ENCODE data around the gene ZSCAN12.
A peak's percentile ranks its signal among the peaks of the same experiment; 100 is the strongest.

Gene ZSCAN12

DNA sequence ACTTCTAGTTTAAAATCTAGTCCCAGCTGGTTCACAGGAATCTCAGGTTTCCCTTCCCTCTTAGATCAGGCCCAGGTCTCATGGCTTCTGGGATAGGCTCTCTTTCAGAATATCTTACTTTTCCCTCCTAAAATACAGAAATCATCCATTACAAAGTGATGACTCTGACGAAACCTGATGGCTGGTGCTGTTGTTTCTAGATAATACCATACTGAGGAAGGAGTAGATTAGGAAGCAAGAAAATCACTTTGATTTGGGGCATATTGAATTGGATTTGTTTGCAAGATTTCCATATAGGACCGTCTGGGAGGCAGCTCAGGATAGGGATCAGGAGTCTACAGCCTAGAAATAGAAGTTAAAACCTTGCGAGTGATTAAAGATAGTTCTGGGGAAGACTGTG lies 46.2 kb downstream of the ZSCAN12 start:
- DNase-seq, result no peak

DNA sequence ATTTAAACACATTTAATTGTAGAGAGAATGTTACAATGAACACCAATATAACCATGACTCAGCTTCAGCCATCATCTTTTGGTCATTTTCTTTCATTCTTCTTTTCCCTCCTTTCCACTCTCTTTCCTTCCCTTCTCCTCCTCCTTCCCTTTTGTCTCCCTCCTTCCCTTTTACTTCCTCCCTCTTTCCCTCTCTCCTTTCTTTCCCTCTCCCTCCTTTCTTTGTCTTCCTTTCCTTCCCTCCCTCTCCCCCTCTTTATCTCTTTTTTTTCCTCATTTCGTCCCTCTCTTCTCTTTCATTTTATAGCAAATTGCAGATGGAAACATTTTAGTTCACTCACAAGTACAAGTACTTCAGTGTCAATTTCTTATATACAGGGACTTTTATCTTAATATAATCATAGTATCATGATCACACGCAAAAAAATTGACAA lies 48.0 kb downstream of the ZSCAN12 start:
- no peak for DNase-seq

DNA sequence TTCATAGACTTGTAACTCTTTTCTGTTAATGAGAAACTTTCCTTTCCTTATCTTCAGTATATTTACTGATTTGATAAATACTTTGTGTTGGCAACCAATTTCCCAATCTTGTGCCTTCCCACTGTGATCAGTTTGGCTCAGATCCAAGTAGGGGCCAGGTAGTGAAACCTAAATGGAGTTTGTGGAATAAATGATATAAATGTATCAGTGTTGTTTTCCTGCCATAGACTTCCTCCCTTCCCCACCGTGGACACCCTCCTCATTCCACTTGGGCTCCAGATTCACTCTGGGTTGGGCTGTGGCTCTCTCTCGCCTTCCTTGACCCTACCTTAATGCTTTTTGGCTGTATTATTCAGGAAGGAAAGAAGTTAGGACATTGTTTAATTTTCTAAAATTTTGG lies 48.5 kb downstream of the ZSCAN12 start:
- DNase-seq, result no peak

DNA sequence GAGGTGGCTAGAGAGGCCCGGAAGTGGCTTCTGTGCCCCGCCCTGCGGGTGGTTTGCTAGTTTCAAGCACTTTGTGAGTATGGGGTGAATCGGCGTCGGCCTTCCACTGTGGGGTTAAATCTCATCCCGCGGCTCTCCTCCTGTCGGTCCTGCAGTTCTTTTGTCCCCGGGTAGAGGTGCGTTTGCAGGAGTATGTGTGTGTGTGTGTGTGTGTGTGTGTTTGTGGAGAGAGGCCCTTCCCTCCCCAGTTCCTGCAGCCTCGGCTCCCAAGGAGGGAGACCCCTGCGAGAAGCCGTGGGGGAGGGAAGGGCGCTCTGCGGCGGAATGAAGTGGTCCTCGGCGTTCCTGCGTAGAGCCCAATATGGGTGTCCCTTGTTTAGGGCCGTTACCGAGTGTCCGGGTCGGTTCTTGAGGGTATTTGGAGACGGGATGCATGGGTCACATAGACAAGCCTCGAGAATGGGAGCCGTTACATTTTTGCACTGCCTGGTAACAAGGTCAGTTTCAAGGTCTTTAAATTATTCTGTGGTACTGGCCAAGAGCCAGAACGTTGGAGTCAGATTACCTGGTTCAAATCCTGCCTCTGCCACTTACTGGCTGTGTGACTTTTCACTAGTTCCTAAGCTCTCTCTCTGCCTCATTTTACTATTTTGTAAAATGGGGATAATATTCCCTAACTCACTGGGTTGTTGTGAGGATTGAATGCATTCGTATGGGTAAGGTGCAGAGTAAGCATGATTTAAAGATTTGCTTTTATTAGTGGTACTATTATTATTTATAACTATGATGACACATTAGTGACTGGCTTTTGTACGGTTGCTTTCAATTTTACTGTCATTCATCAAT lies 49.4 kb downstream of the ZSCAN12 start, which contains the start of gene ZKSCAN3:
TSS of gene ZKSCAN3 (plus strand) at position 56 of the 846 bp plus-strand sequence. CDS start 9,640 bp downstream, outside the sequence.
- DNase-seq, result peak; percentile 84

DNA sequence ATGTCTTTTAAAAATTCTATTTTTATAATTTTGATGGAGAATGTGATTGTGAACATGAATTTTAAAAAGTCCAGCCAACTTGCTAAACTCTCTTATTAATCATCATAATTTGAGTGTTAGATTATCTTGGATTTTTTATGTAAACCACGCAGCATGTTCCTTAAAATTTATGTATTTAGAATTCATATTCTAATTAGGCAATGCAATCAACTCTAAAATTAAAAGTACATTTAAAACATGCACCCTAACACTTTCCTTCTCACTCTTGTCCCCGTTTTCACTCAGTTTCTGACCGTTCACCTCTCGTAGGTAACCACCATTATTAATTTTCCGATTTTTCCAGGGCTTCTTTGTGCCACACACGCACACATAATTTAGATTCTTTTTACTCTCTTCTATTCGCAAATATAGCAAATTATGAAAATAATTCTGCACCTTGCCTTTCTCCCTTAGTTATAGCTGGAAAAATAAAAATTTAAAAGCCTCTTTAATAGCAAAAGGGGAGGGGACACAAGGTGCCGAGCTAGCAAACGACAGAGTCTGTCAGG lies 50.1 kb downstream of the ZSCAN12 start:
- no peak for DNase-seq

DNA sequence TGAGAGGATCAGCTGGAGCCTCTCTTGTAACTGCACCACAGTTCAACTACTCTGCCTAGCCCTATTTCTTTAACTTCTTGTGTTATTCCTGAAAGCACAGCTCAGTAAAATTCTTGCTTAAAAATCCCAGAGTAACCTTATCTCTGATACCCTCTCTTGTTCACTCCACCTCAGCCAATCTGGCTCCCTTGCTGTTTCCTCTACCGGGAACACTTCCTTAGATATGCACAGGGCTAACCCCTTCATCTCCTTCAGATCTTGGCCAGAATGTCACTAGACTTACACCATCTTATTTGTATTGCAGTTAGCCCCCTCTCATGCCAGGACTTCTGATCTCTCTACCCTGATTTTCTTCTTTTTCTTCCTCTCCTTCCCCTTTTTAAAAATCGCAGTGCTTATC lies 52.4 kb downstream of the ZSCAN12 start:
- no peak for DNase-seq

DNA sequence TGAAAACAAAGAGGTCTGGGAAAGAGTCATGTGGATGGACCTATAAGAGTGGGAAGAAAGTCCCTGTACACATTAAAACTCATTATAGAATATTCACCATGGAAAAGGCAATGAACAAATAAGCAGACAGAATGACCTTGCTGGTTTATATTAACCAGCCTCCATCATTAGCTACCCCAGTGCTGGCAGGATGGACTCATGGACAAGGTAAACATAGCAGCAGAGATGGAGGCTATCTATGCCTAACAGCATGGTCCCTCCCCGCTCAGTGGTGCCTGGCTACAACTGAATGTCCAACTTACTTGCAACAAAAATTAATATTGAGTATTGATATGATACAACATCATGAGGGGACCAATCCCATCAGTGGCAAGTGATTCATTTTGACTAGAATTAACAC lies 54.3 kb downstream of the ZSCAN12 start:
- no peak for DNase-seq

DNA sequence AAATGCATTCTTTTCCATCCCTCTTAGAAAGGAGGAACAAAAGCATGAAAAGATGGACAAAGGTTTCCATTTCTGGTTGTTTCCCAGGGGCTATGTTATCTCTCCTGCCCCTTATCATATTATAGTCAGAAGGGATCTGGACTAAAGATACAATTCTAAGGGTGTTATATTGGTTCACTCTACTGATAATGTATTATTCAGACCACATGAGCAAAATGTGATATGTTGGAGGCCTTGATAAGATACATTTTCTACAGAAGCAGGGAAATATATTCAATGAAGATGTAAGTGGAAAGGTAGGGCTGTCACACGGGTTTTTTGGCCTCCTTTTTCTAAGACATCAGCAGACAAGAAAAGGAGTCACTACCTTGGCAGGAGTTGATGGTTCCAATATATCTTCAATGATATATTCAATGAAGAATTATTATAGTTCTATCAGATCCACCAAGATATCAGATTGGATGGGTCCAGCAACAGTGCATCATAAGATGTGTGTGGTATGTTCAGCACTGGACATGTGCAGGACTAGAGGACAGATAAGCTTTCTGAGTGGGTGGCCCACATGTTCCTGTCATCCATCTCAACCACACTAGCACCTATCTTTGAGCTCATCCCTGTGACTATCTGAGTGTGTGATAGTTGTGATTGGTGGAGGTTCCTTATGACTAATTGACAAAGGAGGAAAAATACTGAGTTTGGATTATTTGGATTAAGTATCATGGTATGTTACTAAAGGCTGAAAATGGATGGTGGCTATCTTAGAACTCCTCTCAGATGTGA lies 55.5 kb downstream of the ZSCAN12 start:
- DNase-seq, result no peak

DNA sequence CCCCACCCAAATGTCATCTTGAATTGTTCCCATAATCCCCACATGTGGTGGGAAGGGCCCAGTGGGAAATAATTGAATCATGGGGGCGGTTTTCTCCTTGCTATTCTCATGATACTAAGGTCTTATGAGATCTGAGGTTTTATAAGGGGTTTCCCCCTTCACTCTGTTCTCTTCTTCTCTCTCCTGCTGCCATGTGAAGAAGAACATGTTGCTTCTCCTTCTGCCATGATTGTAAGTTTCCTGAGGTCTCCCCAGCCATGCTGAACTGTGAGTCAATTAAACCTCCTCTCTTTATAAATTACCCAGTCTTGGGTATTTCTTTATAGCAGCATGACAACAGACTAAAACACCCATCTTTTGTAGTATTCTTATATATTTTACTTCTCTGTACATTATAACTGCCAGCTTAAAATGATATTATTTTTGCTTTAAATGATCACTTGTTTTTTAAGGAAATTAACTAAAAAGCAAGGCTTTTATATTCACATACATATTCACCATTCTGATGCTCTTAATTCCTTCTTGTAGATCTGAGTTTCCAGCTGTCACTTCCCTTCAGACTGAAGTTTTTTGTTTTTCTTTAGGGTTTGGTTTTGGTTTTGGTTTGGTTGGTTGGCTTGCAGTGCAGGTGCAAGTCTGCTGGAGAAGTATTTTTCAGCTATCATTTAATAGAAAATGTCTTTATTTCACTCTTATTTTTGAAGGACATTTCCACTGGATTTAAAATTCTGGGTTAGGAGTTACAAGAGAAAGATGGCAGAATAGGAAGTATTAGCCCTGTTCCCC lies 59.0 kb downstream of the ZSCAN12 start:
- no peak for DNase-seq

DNA sequence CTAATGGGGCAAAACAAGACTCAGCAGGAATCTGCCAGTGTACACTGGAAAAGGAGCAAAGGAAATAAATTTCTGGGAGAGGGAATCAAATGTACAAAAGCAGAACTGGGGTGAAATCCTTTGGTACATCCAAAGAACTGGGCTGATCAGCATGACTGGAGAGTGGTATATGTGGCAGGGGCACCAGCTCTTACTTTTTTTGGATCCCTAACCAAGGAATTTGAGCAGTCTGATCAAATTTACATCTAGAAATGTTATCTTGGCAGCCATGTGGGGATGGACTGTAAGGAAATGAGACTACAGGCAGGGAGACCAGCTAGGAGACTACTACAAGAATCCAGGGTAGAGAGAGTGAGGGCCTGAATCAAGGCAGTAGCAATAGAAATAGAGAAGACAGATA lies 62.4 kb downstream of the ZSCAN12 start:
- DNase-seq, result no peak

DNA sequence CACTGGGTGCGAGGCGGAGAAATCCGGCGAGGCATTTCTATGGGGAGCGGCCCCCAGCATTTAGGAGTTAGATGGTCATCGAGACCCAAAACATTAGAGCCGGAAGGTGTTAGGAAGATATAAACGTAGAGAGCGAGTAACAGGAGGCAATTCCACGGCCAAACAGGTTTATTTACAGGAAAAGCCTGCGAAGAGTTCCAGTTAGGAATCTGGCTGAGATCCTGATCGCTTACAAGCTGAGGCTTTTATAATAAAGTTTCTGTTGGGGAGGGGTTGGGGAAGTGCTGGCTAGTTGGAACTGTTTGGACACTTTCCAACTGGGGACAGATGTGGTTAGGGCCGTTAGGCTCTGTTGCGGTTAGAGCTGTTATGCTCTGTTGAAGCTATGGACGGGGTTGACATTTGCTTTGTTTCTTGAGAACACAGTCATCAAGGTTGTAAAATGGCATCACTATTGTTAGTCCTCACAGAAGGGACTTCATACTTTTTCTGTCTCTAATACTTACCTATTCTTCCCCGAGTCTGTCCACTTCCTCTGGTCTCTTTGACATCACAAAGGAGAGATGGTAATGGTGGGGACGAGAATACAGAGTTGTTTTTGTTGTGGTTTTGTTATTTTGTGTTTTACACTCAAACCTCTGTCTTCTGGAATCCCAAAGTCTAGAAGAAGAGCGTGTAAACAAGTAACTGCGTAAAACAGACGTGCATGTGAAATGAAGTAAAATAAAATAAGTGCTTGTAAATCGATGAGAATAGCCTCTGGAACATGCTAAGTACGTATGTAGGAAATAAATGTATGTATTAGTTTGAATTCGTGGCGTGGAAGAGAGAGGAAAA lies 63.0 kb downstream of the ZSCAN12 start:
- DNase-seq, result peak; percentile 33

DNA sequence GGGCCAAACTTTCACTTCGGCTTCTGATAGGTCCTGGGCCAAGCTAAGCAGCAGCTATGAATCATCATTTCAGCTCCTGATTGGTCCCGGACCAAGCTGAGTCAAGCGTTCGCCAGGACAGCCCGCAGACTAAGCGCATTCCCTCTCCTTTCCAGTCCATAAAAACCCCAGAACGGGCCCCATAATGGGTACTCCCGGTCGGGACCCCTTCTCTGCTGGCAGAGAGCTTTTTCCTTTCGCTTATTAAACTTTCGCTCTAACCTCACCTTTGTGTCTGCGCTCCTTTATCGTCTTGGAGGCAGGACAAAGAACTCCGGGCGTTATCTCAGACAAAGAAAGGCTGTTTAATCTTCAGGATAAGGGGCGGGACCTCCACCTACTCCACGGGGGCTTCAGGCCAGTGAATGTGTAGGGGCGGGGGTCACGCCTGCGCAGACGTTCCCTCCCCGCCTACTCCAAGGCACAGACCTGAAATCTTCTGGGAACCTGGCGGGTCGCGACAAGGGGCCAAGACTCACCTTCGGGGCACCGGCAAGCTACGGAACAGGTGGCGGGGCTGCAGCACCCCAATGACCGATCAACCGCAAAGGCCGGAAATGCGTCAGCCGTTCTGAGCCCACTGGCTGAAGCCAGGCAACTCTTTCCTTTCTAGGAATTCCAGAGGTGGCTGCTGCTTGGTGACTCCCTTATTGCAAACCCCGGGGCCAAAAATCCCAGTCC lies 63.8 kb downstream of the ZSCAN12 start, which contains the start of gene ZSCAN31:
TSS of gene ZSCAN31 (minus strand) at position 585 of the 720 bp plus-strand sequence. CDS start 6,465 bp downstream, outside the sequence.
- DNase-seq, result peak; percentile 97

DNA sequence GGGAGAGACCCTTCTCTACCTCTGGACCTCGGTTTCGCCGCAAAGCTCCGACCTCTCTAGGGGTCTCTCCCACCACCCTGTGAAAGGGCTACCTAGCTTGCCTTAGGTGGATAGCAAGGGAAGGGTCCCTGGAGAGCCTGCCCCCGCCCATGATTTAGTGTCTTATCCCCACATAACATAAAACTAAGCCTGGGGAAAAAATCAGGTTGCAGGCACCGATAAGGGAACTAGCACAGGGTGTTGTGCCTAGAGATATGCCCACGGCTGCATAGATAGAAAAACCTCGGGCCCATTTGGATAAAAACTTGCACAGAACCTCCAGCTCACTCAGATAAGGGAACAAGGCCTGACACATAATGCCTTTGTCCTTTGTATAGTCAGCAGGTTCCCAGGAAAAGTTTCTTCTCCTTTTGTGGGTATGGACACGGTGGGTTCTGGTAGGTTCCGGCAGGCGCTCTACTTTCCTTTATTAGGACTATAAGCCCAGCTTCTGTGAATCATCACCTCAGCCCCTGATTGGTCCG lies 64.4 kb downstream of the ZSCAN12 start:
- DNase-seq, result no peak

DNA sequence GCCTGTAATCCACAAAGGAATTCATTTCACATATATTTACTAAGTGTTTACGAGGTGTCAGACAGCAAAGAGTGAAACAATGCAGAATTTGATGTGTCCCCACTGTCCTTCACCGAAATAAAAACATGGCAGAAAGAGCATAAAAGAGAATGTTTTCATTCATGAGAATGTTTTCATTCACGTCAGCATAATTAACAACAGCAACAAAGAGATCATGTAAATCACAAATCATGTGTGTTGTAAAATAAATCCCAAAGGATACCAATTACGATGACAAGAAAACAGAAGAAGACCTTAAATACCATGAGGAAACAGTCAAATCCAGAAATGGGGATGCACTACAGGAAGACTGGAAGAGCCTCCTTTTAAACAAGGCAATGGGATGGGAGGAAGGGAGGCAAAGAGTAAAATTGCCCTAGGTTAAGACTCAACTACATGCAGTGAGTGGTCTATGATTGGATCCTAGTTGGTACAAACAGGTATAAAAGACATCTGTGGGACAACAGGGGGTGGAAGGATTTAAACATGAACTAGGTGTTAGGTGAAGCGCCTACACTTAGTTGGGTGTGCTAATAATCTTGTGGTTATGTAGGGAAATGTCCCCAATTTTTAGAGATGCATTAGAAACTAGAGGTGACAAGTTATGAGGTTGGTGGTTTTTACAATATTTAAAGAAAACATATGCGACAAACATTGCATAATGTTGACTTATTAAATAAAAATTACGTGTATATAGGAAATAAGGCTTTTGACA lies 65.1 kb downstream of the ZSCAN12 start:
- DNase-seq, result no peak

DNA sequence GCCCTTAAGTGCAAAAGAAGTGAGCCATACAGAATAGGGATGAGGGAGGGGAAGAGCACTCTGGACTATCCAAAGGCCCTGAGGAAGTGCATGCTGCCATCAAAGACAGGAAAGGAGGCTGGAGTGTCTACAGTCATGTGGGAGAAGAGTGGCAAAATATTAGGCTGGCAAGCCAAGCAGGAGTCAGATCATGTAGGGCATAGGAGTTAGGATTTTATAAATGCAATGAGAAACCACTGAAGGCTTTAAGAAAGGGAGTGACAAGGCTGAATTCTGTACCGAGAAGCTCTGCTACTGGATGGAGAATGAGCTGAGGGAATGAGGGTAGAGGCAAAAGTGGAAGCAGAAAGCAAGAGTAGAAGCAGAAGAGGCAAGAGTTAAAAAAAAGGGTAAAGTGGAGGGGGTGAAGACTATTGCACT lies 65.9 kb downstream of the ZSCAN12 start:
- no peak for DNase-seq

DNA sequence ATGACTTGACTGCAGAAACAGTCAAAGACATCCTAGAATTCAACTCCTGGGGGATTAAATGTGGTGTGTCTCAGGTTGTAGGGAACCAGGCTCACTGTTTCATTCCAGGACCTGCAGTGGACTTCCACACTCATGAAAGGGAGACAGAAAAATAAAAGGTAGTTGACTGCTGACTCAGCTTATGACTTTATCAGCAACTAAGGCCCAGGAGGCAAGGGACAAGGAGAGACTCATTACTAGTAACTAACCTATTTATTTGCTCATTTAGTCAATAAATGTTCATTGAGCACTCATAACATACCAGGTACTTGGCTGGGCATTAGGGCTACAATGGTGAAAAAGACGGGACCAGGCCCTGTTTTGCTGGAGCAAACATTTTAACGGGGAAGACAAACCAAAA lies 66.5 kb downstream of the ZSCAN12 start:
- no peak for DNase-seq

DNA sequence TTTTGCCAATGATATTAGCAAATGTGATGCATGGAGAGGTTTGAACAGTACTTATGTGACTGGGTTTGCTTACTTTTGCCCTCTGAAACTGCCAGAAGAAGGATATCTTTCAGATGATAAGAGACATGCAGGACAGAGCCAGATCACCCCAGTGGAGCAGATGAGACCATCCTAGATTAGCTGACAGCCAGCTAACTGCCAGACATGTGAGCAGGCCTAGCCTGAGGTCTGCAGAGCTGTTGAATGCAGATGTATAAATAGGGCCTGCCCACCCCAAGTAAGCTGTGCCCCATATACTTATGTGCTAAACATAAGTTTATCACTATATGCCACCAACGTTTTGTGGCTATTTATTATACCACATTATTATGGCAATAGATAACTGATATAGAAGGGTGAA lies 69.5 kb downstream of the ZSCAN12 start:
- DNase-seq, result no peak

Measured in inflammatory macrophage treated with lipopolysaccharide for 4 hours (primary cell).